ENCODE results near the gene KAZN.

Gene KAZN

GRCh38 chr1:14945132-14946010 lies 346.9 kb downstream of the KAZN start:
- DNase-seq = no peak

- no peak for DNase-seq
These were observed 347.5 kb downstream of the KAZN start for GRCh38 chr1:14946011-14946359.

GRCh38 chr1:14946684-14947238 lies 348.3 kb downstream of the KAZN start:
- no peak for DNase-seq

GRCh38 chr1:14947421-14947820 lies 348.9 kb downstream of the KAZN start:
- no peak for DNase-seq

GRCh38 chr1:14948112-14948652 lies 349.7 kb downstream of the KAZN start:
- DNase-seq = no peak

- no peak for DNase-seq
These were observed 350.9 kb downstream of the KAZN start for GRCh38 chr1:14949270-14949835.

GRCh38 chr1:14949836-14950713 lies 351.6 kb downstream of the KAZN start:
- no peak for DNase-seq

- DNase-seq = no peak
These were observed 353.3 kb downstream of the KAZN start for GRCh38 chr1:14951766-14952165.

- DNase-seq = no peak
These were observed 354.3 kb downstream of the KAZN start for GRCh38 chr1:14952626-14953314.

GRCh38 chr1:14954210-14954609 lies 355.7 kb downstream of the KAZN start:
- DNase-seq = no peak

GRCh38 chr1:14954930-14955329 lies 356.4 kb downstream of the KAZN start:
- no peak for DNase-seq

GRCh38 chr1:14955402-14955801 lies 356.9 kb downstream of the KAZN start:
- DNase-seq = no peak

GRCh38 chr1:14955976-14956375 lies 357.5 kb downstream of the KAZN start:
- DNase-seq = no peak

- DNase-seq = no peak
These were observed 358.2 kb downstream of the KAZN start for GRCh38 chr1:14956579-14957195.

GRCh38 chr1:14957375-14958098 lies 359.1 kb downstream of the KAZN start:
- DNase-seq = no peak

GRCh38 chr1:14958249-14959058 lies 360.0 kb downstream of the KAZN start:
- DNase-seq = no peak

GRCh38 chr1:14959059-14959694 lies 360.7 kb downstream of the KAZN start:
- no peak for DNase-seq

- no peak for DNase-seq
These were observed 363.3 kb downstream of the KAZN start for GRCh38 chr1:14961661-14962267.

- no peak for DNase-seq
These were observed 363.9 kb downstream of the KAZN start for GRCh38 chr1:14962407-14962806.

All from CD4-positive, alpha-beta T cell treated with Interleukin-10 for 1 hour (primary cell).